ENCODE data around the gene AMOTL1. TPM values are rescaled to one million over a fixed set of nuclear protein-coding genes. Genes with fewer than 3 reads are reported as not detected.
"Not testable (repeated sequence)": the region's sequence is repeated elsewhere in the genome, so short reads cannot be mapped to it uniquely, and the experiment has no call there.

AMOTL1 gene
- total RNA-seq, 6 experiments from 2014 or later: 7.4 to 43.8 (median 17.3) TPM

GRCh38 chr11:94907226-94907625 is 139.1 kb downstream of the AMOTL1 start:
- H3K4me3 ChIP-seq: no peak overlapping the region
- 44% methylated on average over 2 of the region's 2 CpGs for WGBS (ENCODE audit: insufficient coverage, low coverage, low lambda C conversion rate, missing lambda C conversion rate)
- DNase-seq (no peak), ATAC-seq (no peak)
- no peaks in the 10 kb centered on the region for H3K36me3 ChIP-seq
- intact Hi-C loops (cut with DNase I): no loop called here
- H3K4me1 ChIP-seq: no peaks in the 10 kb centered on the region
- H3K27me3 ChIP-seq: no peaks in the 10 kb centered on the region
- TF ChIP-seq CTCF (IDR thresholded peaks at IDR 0.05): no peak
- TF ChIP-seq POLR2A (IDR thresholded peaks at IDR 0.05): no peak
- H3K9me3 ChIP-seq: no peaks in the 10 kb centered on the region
- no peak overlapping the region for H3K27ac ChIP-seq

- ATAC-seq: no peak
- H3K4me1 ChIP-seq: no peaks in the 10 kb centered on the region
- TF ChIP-seq POLR2A (IDR thresholded peaks at IDR 0.05): no peak
- TF ChIP-seq CTCF (IDR thresholded peaks at IDR 0.05): no peak
Observed at GRCh38 chr11:94909371-94909820, 141.2 kb downstream of the AMOTL1 start.

GRCh38 chr11:94910270-94910669 is 142.1 kb downstream of the AMOTL1 start:
- TF ChIP-seq POLR2A (IDR thresholded peaks at IDR 0.05) (no peak), CTCF (IDR thresholded peaks at IDR 0.05) (no peak)
- intact Hi-C loops (cut with DNase I): no loop called here
- ATAC-seq: no peak
- WGBS (ENCODE audit: insufficient coverage, low coverage, low lambda C conversion rate, missing lambda C conversion rate): 53% methylated on average over 3 of the region's 3 CpGs
- no peaks in the 10 kb centered on the region for H3K4me1 ChIP-seq
- no peak overlapping the region for H3K4me3 ChIP-seq
- H3K9me3 ChIP-seq: no peaks in the 10 kb centered on the region
- DNase-seq: no peak
- no peaks in the 10 kb centered on the region for H3K36me3 ChIP-seq
- H3K27me3 ChIP-seq: no peaks in the 10 kb centered on the region
- no peak overlapping the region for H3K27ac ChIP-seq

More at GRCh38 chr11:94909371-94909820, 141.2 kb downstream of the AMOTL1 start:
- H3K27me3 ChIP-seq: no peaks in the 10 kb centered on the region
- H3K36me3 ChIP-seq: no peaks in the 10 kb centered on the region
- WGBS (ENCODE audit: insufficient coverage, low coverage, low lambda C conversion rate, missing lambda C conversion rate): no CpG with 5 or more reads among the region's 4 CpGs
- no peak overlapping the region for H3K4me3 ChIP-seq
- DNase-seq: no peak
- no peak overlapping the region for H3K27ac ChIP-seq
- no peaks in the 10 kb centered on the region for H3K9me3 ChIP-seq
- intact Hi-C loops (cut with DNase I): no loop called here

DNA sequence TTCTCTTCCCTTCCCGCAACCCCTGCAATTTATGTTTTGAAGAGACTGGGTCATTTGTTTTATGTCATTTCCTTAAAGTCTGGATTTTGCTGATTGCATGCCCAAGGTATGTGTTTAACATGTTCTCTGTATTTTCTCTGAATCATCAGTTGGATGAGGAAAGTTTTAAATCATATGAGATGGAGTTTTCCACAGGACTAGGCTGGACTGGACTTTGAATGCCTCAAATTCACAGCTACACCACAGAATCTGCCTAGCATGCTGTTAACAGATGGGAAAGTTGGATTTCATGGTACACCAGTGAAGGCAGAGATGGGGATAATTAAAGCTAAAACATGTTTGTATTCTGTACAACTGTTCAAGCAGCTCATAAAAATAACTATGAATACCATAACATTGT is 142.6 kb downstream of the AMOTL1 start:
- intact Hi-C loops (cut with DNase I): no loop called here
- Histone ChIP-seq H3K4me3 (no peak overlapping the region), H3K4me1 (no peaks in the 10 kb centered on the region), H3K27me3 (no peaks in the 10 kb centered on the region), H3K9me3 (no peaks in the 10 kb centered on the region), H3K27ac (no peak overlapping the region), H3K36me3 (no peaks in the 10 kb centered on the region)
- TF ChIP-seq CTCF (IDR thresholded peaks at IDR 0.05): no peak
- ATAC-seq (no peak), DNase-seq (no peak)
- WGBS (ENCODE audit: insufficient coverage, low coverage, low lambda C conversion rate, missing lambda C conversion rate): 0% methylated on average over 1 of the region's 1 CpG

- Histone ChIP-seq H3K27me3 (no peaks in the 10 kb centered on the region), H3K9me3 (no peaks in the 10 kb centered on the region), H3K36me3 (no peaks in the 10 kb centered on the region), H3K4me1 (no peaks in the 10 kb centered on the region), H3K4me3 (no peak overlapping the region), H3K27ac (no peak overlapping the region)
- 91% methylated on average over 9 of the region's 9 CpGs for WGBS (ENCODE audit: insufficient coverage, low coverage, low lambda C conversion rate, missing lambda C conversion rate)
- ATAC-seq (no peak), DNase-seq (no peak)
- no peak for TF ChIP-seq POLR2A (IDR thresholded peaks at IDR 0.05)
- no peak for TF ChIP-seq CTCF (IDR thresholded peaks at IDR 0.05)
- intact Hi-C loops (cut with DNase I): no loop called here
Observed at GRCh38 chr11:94912806-94913205, 144.7 kb downstream of the AMOTL1 start.

DNA sequence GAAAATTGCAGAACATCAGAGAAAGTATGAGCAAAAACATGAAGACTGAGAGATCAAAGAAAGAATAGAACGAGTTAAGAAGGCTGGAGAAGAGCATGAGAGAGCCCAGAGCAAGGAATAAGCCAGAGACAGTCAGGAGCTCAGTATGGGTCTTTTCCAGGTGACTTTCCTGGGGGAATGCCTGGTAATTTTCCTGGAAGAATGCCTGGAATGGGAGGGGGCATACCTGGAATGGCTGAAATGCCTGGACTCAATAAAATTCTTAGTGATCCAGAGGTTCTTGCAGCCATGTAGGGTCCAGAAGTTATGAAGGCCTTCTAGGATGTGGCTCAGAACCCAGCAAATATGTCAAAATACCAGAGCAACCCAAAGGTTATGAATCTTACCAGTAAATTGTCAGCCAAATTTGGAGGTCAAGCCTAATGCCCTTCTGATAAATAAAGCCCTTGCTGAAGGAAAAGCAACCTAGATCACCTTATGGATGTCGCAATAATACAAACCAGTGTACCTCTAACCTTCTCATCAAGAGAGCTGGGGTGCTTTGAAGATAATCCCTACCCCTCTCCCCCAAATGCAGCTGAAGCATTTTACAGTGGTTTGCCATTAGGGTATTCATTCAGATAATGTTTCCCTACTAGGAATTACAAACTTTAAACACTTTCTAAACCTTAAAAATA is 145.7 kb downstream of the AMOTL1 start:
- H3K9me3 ChIP-seq; H3K4me3 ChIP-seq; ATAC-seq; DNase-seq; H3K27me3 ChIP-seq; intact Hi-C loops (cut with DNase I); H3K27ac ChIP-seq; H3K4me1 ChIP-seq; H3K36me3 ChIP-seq: not testable (repeated sequence)
- 86% methylated on average over 2 of the region's 2 CpGs for WGBS (ENCODE audit: insufficient coverage, low coverage, low lambda C conversion rate, missing lambda C conversion rate)

Data from right lobe of liver (tissue), 6 donors.